Thoracic aorta (tissue), 2 donors: ENCODE results near the gene SRSF10. TPM values are rescaled to one million over a fixed set of nuclear protein-coding genes. Genes with fewer than 3 reads are reported as not detected.

Experiments
- ATAC-seq: fragments of 150-250 bp; one replicate; pipeline ENCODE4 v1.8.0; 2017; ENCODE audit warnings: low read depth; ENCODE audit not compliant: insufficient number of reproducible peaks, low FRiP score
- DNase-seq: peaks from one replicate; pipeline ENCODE4 v3.0.0-alpha.2; 2020; ENCODE audit warnings: low spot score
- H3K27ac ChIP-seq, 2 donors: fragments of 200-600 bp; sonication (generic); 1 replicate in 1 of 2; 2 replicates in 1 of 2; pipeline ENCODE4 v1.5.1; 2016; ENCODE audit warnings: mild to moderate bottlenecking in 2 of 2, moderate library complexity in 2 of 2
- H3K27me3 ChIP-seq: fragments of 200-600 bp; sonication (generic); replicated peaks from 2 replicates; pipeline ENCODE4 v1.6.0; 2016; ENCODE audit warnings: mild to moderate bottlenecking; ENCODE audit not compliant: insufficient read depth
- H3K36me3 ChIP-seq: fragments of 200-600 bp; sonication (generic); one replicate; pipeline ENCODE4 v1.5.1; 2016
- H3K4me1 ChIP-seq, 2 donors: fragments of 200-600 bp; sonication (generic); 1 replicate in 1 of 2; 2 replicates in 1 of 2; pipeline versions ENCODE4 v1.5.1 to v1.6.0; 2016; ENCODE audit warnings: low read depth in 2 of 2, mild to moderate bottlenecking in 1 of 2; ENCODE audit not compliant: control insufficient read depth in 1 of 2
- H3K4me3 ChIP-seq: fragments of 200-600 bp; sonication (generic); 2 replicates; pipeline ENCODE4 v1.5.1; 2016; ENCODE audit warnings: mild to moderate bottlenecking
- H3K9me3 ChIP-seq: fragments of 200-600 bp; sonication (generic); 2 replicates; pipeline ENCODE4 v1.5.1; 2016
- total RNA-seq, 2 donors: library from RNA; depleted of rRNA; stranded (reverse); fragments of >200 nt; gene quantifications; one replicate each; pipeline versions ENCODE4 v1.1.0 to v1.2.3, GENCODE V29; 2016
- TF ChIP-seq, protein P1 (sequence below): fragments of 200-600 bp; sonication (generic); IDR thresholded peaks from one replicate; pipeline ENCODE4 v1.5.1; 2019; ENCODE audit warnings: antibody characterized with exemption

The SRSF10 gene
- 100 to 1,000 TPM in 1 of 2 donors, 10 to 100 TPM in 1; 73.9 to 126 TPM for total RNA-seq

DNA sequence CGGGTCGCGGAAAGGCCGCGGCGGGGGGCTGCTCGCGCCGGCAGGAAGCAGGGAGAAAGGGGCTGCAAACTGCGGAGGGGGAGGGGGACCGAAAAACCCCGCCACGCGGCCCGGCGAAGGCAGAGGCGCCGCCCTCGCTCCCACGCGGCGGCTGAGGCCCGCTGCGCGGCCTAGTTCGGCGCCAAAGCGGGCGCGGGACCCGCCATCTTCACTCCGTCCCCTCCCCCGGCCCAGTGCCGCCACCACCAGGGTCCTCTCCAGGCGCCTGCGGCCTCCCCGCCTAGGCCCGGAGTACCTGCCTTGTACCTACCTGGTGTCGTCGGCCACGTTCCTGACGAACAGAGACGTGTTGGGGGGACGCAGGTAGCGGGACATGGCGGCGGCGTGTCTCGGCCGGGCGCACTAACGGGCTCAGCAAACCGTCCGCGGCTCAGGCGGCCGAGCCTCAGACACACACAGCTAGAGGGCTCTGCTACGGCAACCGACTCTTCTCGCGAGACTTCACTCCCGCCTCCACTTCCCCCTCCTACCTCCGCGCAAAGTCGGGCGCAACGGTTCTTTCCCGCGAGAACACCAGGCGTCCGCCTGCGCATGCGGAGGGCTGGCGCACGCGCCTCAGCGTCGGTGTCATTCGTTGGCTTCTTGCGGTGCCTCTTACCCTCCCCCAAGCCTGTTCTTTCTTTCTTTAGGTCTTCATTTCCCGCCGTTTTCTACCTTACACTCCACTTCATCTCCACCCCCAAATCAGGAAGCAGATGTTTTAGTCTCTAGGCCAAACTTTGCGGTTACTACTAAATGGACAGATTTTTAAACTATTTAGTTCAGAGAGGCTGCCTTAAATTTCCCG lies at the start of gene SRSF10:
SRSF10 (minus strand) TSS at position 447 of the 847 bp plus-strand sequence; CDS start at position 375, 72 bp downstream.
- Histone ChIP-seq H3K27me3 (no peaks in the 10 kb centered on the region), H3K9me3 (no peaks in the 10 kb centered on the region), H3K27ac (peak within 1 kb of the TSS; percentile 96 to 98), H3K4me1 (peaks cover 48 to 57% of the 10 kb centered on the region in 2 donors), H3K4me3 (peak within 1 kb of the TSS; percentile 92), H3K36me3 (no peaks in the 10 kb centered on the region)
- DNase-seq (peak; percentile 93), ATAC-seq (peak; percentile 98)
- TF ChIP-seq, protein P1, sequence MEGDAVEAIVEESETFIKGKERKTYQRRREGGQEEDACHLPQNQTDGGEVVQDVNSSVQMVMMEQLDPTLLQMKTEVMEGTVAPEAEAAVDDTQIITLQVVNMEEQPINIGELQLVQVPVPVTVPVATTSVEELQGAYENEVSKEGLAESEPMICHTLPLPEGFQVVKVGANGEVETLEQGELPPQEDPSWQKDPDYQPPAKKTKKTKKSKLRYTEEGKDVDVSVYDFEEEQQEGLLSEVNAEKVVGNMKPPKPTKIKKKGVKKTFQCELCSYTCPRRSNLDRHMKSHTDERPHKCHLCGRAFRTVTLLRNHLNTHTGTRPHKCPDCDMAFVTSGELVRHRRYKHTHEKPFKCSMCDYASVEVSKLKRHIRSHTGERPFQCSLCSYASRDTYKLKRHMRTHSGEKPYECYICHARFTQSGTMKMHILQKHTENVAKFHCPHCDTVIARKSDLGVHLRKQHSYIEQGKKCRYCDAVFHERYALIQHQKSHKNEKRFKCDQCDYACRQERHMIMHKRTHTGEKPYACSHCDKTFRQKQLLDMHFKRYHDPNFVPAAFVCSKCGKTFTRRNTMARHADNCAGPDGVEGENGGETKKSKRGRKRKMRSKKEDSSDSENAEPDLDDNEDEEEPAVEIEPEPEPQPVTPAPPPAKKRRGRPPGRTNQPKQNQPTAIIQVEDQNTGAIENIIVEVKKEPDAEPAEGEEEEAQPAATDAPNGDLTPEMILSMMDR, result peak; percentile 30

DNA sequence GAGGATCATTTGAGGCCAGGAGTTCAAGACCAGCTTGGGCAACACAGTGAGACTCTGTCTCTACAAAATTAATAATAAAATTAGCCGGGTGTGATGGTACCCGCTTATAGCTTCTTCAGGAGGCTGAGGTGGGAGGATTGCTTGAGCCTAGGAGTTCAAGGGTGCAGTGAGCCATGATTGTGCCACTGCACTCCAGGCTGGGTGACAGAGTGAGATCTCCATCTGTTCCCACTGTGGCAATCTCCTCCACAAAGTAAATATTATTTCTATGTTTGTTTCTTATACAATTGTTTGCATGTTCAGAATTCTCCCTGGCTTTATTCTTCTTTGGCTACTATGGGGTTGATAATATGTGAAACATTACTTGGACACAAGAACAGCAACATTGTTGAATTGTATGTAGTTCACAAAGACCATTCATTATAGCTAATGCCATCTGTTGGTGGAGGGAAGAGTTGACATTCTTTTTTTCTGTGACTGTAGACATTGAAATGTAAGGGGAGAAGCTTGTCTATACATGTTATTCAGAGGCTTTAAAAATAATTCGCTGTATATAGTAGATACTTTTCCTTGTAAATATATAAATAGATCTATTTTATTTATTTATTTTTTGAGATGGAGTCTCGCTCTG lies 47.8 kb upstream of the SRSF10 start:
- Histone ChIP-seq H3K27ac (peak overlapping the region in 1 of 2 donors; percentile 8), H3K4me1 (peaks cover 3% of the 10 kb centered on the region in 2 donors), H3K9me3 (no peaks in the 10 kb centered on the region), H3K4me3 (no peak overlapping the region), H3K27me3 (no peaks in the 10 kb centered on the region), H3K36me3 (no peaks in the 10 kb centered on the region)
- DNase-seq (no peak), ATAC-seq (no peak)
- TF ChIP-seq, protein P1, result peak; percentile 63

DNA sequence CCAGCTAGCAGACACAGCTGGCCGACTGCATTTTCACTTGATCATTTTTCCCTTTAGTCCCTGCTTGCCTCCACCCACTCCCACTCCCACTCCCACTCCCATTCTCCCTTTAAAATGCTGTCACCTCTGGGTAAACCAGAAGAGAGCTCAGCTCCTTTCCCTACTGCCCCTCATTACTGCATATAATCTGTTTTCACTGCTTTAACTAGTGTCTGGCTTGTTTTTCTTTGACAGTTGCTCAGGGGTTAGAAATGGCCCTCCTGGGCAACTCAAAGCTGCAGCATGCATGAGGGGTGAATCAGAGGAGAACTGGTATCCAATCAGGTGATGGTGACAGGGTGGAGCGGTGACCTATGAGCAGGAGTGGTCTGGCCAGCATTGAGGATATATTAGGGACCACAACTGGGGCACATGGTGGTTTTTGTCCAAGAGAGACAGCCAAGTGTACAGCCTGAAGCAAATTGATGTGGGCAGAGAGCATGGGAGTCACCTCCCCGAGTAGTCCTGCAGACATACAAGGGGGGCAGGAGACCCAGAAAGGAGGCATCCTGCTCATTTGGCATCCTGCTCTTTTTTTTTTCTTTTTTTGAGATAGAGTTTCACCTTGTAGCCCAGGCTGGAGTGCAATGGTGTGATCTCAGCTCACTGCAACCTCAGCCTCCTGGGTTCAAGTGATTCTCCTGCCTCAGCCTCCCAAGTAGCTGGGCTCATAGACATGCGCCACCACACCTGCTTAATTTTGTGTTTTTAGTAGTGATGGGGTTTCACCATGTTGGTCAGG lies 42.6 kb upstream of the SRSF10 start:
- no peak for DNase-seq
- Histone ChIP-seq H3K4me1 (peaks cover 43 to 49% of the 10 kb centered on the region in 2 donors), H3K4me3 (peak overlapping the region; percentile 9), H3K36me3 (no peaks in the 10 kb centered on the region), H3K9me3 (no peaks in the 10 kb centered on the region), H3K27me3 (no peaks in the 10 kb centered on the region), H3K27ac (peak overlapping the region; percentile 93 to 95)
- no peak for ATAC-seq
- TF ChIP-seq, protein P1, result no peak

DNA sequence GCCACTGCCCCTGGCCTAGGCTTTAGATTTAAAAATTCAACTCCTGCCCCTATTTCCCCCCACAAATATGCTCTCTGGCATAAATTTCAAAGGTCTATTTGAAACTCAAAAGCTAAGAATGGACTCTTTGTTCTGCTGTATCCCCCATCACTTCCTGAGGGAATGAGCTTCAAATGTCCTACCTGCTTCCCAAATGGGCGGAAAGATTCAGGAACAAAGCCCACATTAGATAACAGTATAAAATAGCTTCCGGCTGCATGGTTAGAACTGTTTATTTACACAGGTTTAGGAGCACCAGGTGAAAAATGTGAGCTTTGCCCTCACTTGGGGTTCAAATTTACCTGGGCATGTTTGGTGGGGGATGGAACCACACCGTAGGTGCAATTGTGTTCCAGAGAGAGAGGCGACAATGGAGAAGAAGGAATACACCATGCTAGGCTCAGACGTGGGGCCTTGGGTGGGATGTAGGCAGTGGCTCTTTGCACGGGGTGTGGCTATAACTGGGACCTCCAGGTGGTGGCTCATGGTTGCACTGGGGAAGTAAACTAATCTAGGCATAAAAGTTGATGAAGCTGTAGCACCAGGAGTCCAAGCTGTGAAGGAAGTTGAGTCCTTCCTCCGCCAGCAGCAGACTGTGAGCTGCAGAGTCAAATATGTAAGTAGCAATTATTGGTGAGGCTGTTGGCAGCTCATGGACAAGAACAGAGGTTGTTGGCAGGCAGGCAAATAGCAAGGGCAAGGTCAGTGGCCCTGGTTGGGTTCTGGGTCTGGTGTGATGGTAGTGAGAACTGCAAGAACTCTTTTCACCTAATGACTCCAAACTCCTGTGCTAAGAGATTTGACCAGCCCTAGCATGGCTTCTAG lies 41.5 kb upstream of the SRSF10 start:
- no peak for DNase-seq
- Histone ChIP-seq H3K9me3 (no peaks in the 10 kb centered on the region), H3K27ac (peak overlapping the region; percentile 93 to 95), H3K27me3 (no peaks in the 10 kb centered on the region), H3K4me3 (no peak overlapping the region), H3K4me1 (peaks cover 49 to 60% of the 10 kb centered on the region in 2 donors), H3K36me3 (no peaks in the 10 kb centered on the region)
- ATAC-seq, result no peak
- TF ChIP-seq, protein P1, result no peak
